ENCODE measurements around the gene SPDYE1.
"Not testable (repeated sequence)": the region's sequence is repeated elsewhere in the genome, so short reads cannot be mapped to it uniquely, and the experiment has no call there.

The SPDYE1 gene

GRCh38 chr7:43994681-43995080 lies 3.0 kb upstream of the SPDYE1 start:
- DNase-seq: not testable (repeated sequence)

GRCh38 chr7:44012081-44012480 lies 14.4 kb downstream of the SPDYE1 start:
- DNase-seq: not testable (repeated sequence)

GRCh38 chr7:44015090-44015489 lies 17.4 kb downstream of the SPDYE1 start:
- not testable (repeated sequence) for DNase-seq

GRCh38 chr7:44018857-44019807 lies 21.4 kb downstream of the SPDYE1 start:
- peak; percentile 95 to 97 for DNase-seq

- not testable (repeated sequence) for DNase-seq
Measured at GRCh38 chr7:44019825-44020224, 22.1 kb downstream of the SPDYE1 start.

DNA sequence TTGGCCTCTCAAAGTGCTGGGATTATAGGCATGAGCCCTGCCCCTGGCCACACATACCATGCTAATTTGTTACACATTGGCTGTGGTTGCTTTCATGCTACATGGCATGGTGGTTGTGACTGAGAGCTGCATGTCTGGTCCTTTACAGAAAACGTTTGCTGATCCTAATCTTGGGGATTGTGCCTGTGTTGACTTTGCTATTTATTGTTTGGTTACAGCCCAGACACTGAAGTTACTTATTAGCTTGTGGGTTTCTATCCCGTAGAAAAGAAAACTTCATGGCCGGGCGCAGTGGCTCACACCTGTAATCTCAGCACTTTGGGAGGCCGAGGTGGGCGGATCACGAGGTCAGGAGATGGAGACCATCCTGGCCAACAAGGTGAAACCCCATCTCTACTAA lies 24.4 kb downstream of the SPDYE1 start:
- not testable (repeated sequence) for DNase-seq

DNA sequence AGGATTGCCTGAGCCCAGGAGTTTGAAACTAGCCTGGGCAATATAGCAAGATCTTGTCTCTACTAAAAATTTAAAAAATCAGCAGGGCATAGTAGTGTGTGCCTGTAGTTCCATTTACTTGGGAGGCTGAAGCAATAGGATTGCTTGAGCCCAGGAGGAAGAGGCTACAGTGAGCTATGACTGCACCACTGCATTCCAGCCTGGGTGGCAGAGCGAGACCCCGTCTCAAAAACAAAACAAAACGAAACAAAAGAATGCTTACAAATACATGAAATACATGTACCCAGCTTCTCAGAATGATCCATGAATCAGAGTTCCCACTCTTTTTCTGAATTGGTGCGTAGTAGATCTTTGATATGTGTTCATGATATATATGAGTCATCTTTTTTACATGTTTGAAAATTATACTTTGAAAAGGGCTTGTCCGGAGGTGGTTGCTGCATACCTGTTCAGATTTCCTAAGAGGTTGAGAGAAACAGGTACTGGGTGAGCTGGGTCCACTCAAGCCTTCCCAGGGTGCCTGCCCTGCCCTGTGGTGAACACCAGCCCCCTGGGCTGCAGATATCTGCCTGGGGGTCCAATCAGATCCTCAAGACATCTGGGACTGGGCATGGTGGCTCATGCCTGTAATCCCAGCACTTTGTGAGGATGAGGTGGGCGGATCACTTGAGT lies 25.2 kb downstream of the SPDYE1 start:
- not testable (repeated sequence) for DNase-seq

DNA sequence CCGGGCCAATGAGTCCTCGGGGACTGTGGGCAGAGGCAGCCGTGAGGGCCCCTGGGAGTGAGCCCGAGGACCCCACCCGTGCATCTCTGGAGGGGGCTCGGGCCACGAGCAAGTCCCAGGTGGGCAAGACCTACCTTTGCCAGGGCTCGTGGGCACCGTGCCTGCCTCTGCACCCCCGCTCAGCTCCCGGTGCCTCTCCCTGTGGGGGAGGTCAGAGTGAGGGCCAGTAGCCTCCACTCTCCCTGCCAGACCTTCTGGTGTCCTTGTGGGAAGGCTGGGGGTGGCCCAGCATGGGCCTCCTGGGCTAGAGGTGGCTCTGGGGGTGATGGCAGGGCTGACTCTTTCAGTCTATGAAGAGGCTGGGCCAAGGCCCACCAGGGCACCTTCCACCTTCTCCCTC lies 31.7 kb downstream of the SPDYE1 start:
- DNase-seq: not testable (repeated sequence)

- DNase-seq: not testable (repeated sequence)
Measured at GRCh38 chr7:44030029-44030428, 32.3 kb downstream of the SPDYE1 start.

- not testable (repeated sequence) for DNase-seq
Measured at GRCh38 chr7:44031319-44031718, 33.6 kb downstream of the SPDYE1 start.

DNA sequence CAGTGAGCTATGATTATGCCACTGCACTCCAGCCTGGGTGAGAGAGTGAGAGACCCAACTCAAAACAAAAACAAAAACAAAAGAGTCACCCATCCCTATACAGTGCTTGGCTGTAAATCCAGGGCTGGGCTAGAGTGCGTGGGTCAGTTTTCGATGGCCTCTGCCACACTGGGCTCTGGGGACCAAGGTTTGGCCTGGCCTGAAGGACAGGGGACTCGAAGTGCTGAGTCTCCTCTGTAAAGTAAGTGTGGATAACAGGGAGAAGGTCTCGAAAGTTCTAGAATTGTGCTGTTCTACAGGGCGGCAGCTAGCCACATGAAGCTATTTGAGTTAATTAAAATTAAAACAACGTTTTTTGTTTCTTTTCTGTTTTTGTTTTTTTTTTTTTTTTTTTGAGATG lies 34.3 kb downstream of the SPDYE1 start:
- DNase-seq: not testable (repeated sequence)

GRCh38 chr7:44033971-44034844 lies 36.5 kb downstream of the SPDYE1 start:
- not testable (repeated sequence) for DNase-seq

- DNase-seq: not testable (repeated sequence)
Measured at GRCh38 chr7:44036364-44036763, 38.7 kb downstream of the SPDYE1 start.

DNA sequence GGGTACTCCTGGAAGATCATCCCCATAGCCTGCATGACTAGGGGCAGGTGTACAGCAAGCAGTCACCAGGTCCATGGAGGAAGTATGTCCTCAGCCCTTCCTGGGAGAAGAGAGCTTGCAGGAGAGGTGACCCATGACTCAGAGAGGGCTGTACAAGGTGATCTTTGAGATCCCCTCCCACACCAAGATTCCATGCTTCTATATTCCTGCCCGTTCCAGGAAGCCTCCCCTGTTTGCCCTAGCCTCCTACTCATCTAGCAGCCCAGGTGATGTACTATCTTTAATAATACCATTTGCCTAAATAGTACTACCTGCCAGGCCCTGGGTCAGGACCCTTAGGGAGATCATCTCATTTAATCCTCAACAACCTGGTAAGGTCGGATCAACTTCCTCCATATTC lies 40.3 kb downstream of the SPDYE1 start:
- DNase-seq: not testable (repeated sequence)

GRCh38 chr7:44038553-44038952 lies 40.9 kb downstream of the SPDYE1 start:
- DNase-seq: not testable (repeated sequence)

DNA sequence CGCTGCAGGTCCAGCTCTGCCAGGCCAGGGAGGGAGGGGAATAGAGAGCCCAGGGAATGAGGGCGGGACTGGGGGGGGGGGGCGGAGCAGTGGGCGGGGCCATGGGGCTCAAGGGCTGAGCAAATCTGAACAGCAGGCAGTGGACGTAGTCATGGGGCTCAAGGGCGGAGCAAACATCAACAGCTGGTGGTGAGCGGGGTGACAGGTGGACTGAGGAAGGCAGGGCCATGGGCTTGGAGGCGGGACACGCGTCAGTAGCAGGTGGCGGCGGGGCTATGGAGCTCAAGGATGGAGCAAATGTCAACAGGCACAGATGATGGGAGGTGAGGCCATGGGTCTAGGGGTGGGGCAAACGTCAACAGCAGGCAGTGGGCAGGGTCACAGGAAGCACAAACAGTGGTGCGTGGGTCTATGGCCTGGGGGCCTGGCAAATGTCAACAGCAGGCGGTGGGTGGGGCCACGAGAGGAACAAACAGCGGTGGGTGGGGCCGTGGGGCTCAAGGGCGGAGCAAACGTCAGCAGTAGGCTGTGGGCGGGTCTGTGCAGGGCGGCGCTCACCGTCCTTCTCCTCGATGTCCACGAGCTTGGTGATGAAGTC lies 41.4 kb downstream of the SPDYE1 start:
- DNase-seq: peak; percentile 92 to 95

GRCh38 chr7:44039800-44040492 lies 42.2 kb downstream of the SPDYE1 start:
- DNase-seq: not testable (repeated sequence)

DNA sequence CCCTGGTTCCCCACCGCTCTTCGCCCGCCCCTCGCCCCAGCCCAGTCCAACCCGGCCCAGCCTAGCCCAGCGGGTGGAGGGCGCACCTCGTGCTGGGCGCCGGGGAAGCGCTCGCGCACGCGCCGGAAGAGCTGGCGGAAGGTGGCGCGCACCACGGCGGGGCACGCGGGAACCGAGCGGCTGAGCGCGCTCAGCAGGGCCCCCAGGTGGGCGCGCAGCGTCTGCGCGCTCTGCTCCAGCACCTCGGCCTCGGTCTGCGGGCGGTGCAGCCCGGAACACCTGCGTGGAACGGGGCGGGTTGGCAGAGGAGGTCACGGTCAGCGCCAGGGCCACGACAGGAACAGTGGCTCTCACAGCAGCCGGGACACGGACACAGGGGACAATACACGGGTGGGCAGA lies 42.8 kb downstream of the SPDYE1 start:
- DNase-seq: peak in 1 of 2 experiments; percentile 49

- DNase-seq: no peak
Measured at GRCh38 chr7:44042221-44042620, 44.5 kb downstream of the SPDYE1 start.

DNA sequence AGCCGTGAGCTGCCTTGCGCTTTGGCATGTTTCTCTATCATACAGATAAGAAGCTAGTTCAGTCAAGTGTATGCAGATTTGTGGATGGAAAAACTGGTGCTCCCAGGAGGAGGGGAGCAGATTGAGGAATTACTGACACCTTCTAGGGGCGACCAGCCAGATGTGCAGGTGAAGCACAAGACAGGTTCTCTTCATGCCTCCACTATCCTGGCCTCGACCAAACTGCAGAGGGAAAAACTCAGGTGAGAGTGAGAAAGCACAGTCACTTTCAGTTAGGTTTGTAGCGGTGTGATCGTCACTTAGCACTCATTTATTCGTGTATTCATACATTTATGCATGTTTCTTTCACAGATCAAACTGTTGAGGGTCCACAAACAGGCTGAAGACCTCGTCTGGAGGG lies 46.2 kb downstream of the SPDYE1 start:
- no peak for DNase-seq

GRCh38 chr7:44044315-44045225 lies 46.9 kb downstream of the SPDYE1 start, which contains the start of gene DBNL:
Gene DBNL (plus strand): TSS chr7:44044702. CDS start chr7:44044738, 36 bp downstream.
- peak; percentile 22 to 81 for DNase-seq
